ENCODE data around the gene IQCE.

DNA sequence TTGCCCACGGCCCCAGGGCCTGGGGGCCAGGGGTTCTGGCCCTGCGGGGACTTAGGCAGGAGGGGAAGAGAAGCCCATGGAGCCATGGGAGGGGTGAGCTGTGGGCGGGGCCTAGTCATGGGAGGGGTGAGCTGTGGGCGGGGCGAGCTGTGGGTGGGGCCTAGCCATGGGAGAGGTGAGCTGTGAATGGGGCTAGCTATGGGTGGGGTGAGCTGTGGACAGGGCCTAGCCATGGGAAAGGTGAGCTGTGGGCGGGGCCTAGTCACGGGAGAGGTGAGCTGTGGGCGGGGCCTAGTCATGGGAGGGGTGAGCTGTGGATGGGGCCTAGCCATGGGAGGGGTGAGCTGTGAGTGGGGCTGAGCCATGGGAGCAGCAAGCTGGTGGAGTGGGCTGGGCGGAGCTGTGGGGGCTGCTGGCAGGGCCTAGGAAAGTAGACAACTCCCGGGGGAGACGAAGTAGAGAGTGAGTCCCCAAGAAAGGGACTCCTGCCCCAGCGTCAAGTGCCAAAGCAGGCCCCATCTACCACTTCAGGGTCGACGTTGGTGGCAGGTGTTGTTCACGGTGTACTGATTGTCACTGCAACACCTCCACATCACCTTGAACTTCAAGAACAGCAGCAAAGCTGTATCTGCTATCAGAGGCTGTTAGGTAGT lies 53.8 kb downstream of the IQCE start:
- TF ChIP-seq, protein P1, sequence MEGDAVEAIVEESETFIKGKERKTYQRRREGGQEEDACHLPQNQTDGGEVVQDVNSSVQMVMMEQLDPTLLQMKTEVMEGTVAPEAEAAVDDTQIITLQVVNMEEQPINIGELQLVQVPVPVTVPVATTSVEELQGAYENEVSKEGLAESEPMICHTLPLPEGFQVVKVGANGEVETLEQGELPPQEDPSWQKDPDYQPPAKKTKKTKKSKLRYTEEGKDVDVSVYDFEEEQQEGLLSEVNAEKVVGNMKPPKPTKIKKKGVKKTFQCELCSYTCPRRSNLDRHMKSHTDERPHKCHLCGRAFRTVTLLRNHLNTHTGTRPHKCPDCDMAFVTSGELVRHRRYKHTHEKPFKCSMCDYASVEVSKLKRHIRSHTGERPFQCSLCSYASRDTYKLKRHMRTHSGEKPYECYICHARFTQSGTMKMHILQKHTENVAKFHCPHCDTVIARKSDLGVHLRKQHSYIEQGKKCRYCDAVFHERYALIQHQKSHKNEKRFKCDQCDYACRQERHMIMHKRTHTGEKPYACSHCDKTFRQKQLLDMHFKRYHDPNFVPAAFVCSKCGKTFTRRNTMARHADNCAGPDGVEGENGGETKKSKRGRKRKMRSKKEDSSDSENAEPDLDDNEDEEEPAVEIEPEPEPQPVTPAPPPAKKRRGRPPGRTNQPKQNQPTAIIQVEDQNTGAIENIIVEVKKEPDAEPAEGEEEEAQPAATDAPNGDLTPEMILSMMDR (conservative IDR thresholded peaks at IDR 0.05): no peak
- no peak for TF ChIP-seq EZH2 (IDR thresholded peaks at IDR 0.05; ENCODE audit: low read depth)

Measured in PC-9 (cell line).